GM23338 (cell line): Measurements from ENCODE around the gene SNTB2. TPM values are rescaled to one million over a fixed set of nuclear protein-coding genes. Genes with fewer than 3 reads are reported as not detected.
"Not testable (repeated sequence)": the region's sequence is repeated elsewhere in the genome, so short reads cannot be mapped to it uniquely, and the experiment has no call there.

Source experiments
- ATAC-seq: fragments of 200-7000 bp; cut with Tn5 transposase; 3 replicates; pipeline ENCODE4 v1.9.1; 2020
- DNase-seq: peaks from one replicate; pipeline ENCODE4 v3.0.0-alpha.2; 2015; ENCODE audit warnings: low spot score
- H2AFZ ChIP-seq: fragments of 200-600 bp; sonication (generic); 2 replicates; pipeline ENCODE4 v1.8.0; 2016; ENCODE audit warnings: antibody characterized with exemption, mild to moderate bottlenecking, moderate library complexity
- H3F3A ChIP-seq: fragments of 200-600 bp; sonication (generic); replicated peaks from 2 replicates; pipeline ENCODE4 v1.8.0; 2017; ENCODE audit warnings: antibody characterized with exemption, mixed run types, low read depth
- H3K27ac ChIP-seq: fragments of 200-600 bp; sonication (generic); 2 replicates; pipeline ENCODE4 v1.6.1; 2016; ENCODE audit warnings: low read depth
- H3K27me3 ChIP-seq: fragments of 200-600 bp; sonication (generic); 2 replicates; pipeline ENCODE4 v1.8.0; 2016; ENCODE audit warnings: mild to moderate bottlenecking, mixed run types, moderate library complexity; ENCODE audit not compliant: insufficient read depth
- H3K36me3 ChIP-seq: fragments of 200-600 bp; sonication (generic); 2 replicates; pipeline ENCODE4 v1.8.0; 2016; ENCODE audit warnings: mild to moderate bottlenecking; ENCODE audit not compliant: insufficient read depth
- H3K4me1 ChIP-seq: fragments of 200-600 bp; sonication (generic); 2 replicates; pipeline ENCODE4 v1.8.0; 2016; ENCODE audit warnings: mild to moderate bottlenecking, moderate library complexity; ENCODE audit not compliant: insufficient read depth
- H3K4me2 ChIP-seq: fragments of 200-600 bp; sonication (generic); 2 replicates; pipeline ENCODE4 v1.7.1; 2017; ENCODE audit warnings: mixed run types
- H3K4me3 ChIP-seq: fragments of 200-600 bp; sonication (generic); 2 replicates; pipeline ENCODE4 v1.6.1; 2016; ENCODE audit warnings: mixed run types
- H3K79me2 ChIP-seq: fragments of 200-600 bp; sonication (generic); replicated peaks from 2 replicates; pipeline ENCODE4 v1.8.0; 2017; ENCODE audit warnings: mild to moderate bottlenecking; ENCODE audit not compliant: insufficient read depth
- H3K9me2 ChIP-seq: fragments of 200-600 bp; sonication (generic); 2 replicates; pipeline ENCODE4 v1.8.0; 2017; ENCODE audit not compliant: insufficient read depth
- H4K20me1 ChIP-seq: fragments of 200-600 bp; sonication (generic); replicated peaks from 2 replicates; pipeline ENCODE4 v1.8.0; 2017; ENCODE audit warnings: mild to moderate bottlenecking; ENCODE audit not compliant: insufficient read depth
- H3K27ac Mint-ChIP-seq: 2 replicates; pipeline ENCODE4 v1.8.0; 2020; ENCODE audit warnings: inconsistent platforms, mild to moderate bottlenecking, moderate library complexity, mixed read lengths
- H3K27me3 Mint-ChIP-seq: 3 replicates; pipeline ENCODE4 v1.8.0; 2022; ENCODE audit warnings: low read depth, mild to moderate bottlenecking, moderate library complexity, mixed read lengths, inconsistent platforms; ENCODE audit not compliant: insufficient read depth, poor library complexity
- H3K36me3 Mint-ChIP-seq: 3 replicates; pipeline ENCODE4 v1.8.0; 2021; ENCODE audit warnings: low read depth, mild to moderate bottlenecking, inconsistent platforms, moderate library complexity, mixed read lengths
- H3K4me1 Mint-ChIP-seq: 3 replicates; pipeline ENCODE4 v1.8.0; 2020; ENCODE audit warnings: mild to moderate bottlenecking, inconsistent platforms, mixed read lengths
- H3K4me3 Mint-ChIP-seq: 3 replicates; pipeline ENCODE4 v1.8.0; 2021; ENCODE audit warnings: moderate library complexity, mild to moderate bottlenecking, inconsistent platforms, mixed read lengths
- H3K9me3 Mint-ChIP-seq: 3 replicates; pipeline ENCODE4 v1.8.0; 2020; ENCODE audit warnings: moderate library complexity, mild to moderate bottlenecking, inconsistent platforms, mixed read lengths
- CREB1 ChIP-seq: fragments of 250-450 bp; sonication (Bioruptor Pico); IDR thresholded peaks from 2 replicates; pipeline ENCODE4 v1.5.0; 2020; ENCODE audit warnings: low read depth, mild to moderate bottlenecking, moderate library complexity
- CTCF ChIP-seq, 2 experiments: fragments of 200-600 bp in 1 of 2; sonication (generic) in 1 of 2; conservative IDR thresholded peaks; 2 replicates each; pipeline versions ENCODE4 v1.5.1 to v1.6.1; 2016 to 2017; ENCODE audit warnings: antibody characterized with exemption in 2 of 2, low read depth in 2 of 2, mild to moderate bottlenecking in 2 of 2, moderate library complexity in 1 of 2
- ETS1 ChIP-seq: IDR thresholded peaks from 2 replicates; pipeline ENCODE4 v1.6.1; 2016; ENCODE audit warnings: antibody characterized with exemption
- EZH2 ChIP-seq: fragments of 200-600 bp; sonication (generic); IDR thresholded peaks from one replicate; pipeline ENCODE4 v1.8.0; 2017; ENCODE audit warnings: antibody characterized with exemption, mild to moderate bottlenecking, low read depth; ENCODE audit not compliant: unreplicated experiment
- EZH2phosphoT487 ChIP-seq: fragments of 200-600 bp; sonication (generic); IDR thresholded peaks from one replicate; pipeline ENCODE4 v1.8.1; 2018; ENCODE audit warnings: antibody characterized with exemption; ENCODE audit not compliant: unreplicated experiment
- JUNB ChIP-seq: IDR thresholded peaks from one replicate; pipeline ENCODE4 v1.6.1; 2016; ENCODE audit warnings: antibody characterized with exemption; ENCODE audit not compliant: unreplicated experiment
- NANOG ChIP-seq: IDR thresholded peaks from 2 replicates; pipeline ENCODE4 v1.6.1; 2016; ENCODE audit warnings: antibody characterized with exemption, borderline replicate concordance
- POLR2AphosphoS5 ChIP-seq: IDR thresholded peaks from 2 replicates; pipeline ENCODE4 v1.6.1; 2016; ENCODE audit warnings: antibody characterized with exemption, low read depth
- REST ChIP-seq: IDR thresholded peaks from one replicate; pipeline ENCODE4 v1.6.1; 2018; ENCODE audit warnings: antibody characterized with exemption; ENCODE audit not compliant: unreplicated experiment
- STAT1 ChIP-seq: IDR thresholded peaks from one replicate; pipeline ENCODE4 v1.6.1; 2016; ENCODE audit warnings: antibody characterized with exemption; ENCODE audit not compliant: unreplicated experiment
- ZNF114 ChIP-seq: fragments of 250-450 bp; sonication (Bioruptor Pico); IDR thresholded peaks from 2 replicates; pipeline ENCODE4 v1.5.0; 2020; ENCODE audit warnings: mild to moderate bottlenecking, moderate library complexity
- ZNF331 ChIP-seq: fragments of 250-450 bp; sonication (Bioruptor Pico); IDR thresholded peaks from 2 replicates; pipeline ENCODE4 v1.5.0; 2020; ENCODE audit warnings: low read depth, mild to moderate bottlenecking, moderate library complexity
- polyA plus RNA-seq: library from polyadenylated mRNA; unstranded; fragments of >200 nt; fragmentation: Nextera tagmentation; extraction: Ambion mirVana; gene quantifications from 2 replicates; pipeline ENCODE4 v1.2.1, GENCODE V29; 2016
- total RNA-seq: library from RNA; depleted of rRNA; stranded (reverse); fragments of >200 nt; shearing (Covaris generic); gene quantifications from 2 replicates; pipeline ENCODE4 v1.2.3, GENCODE V29; 2014

SNTB2 gene
- total and polyA plus RNA-seq, 2 experiments from 2014 or later: 4.8 to 42.7 TPM

- H3K36me3 Mint-ChIP-seq: peaks cover 85% of the 10 kb centered on the region
- no peak for ATAC-seq
- peaks cover 81% of the 10 kb centered on the region for H3K79me2 ChIP-seq
These were observed 48.4 kb upstream of the SNTB2 start for GRCh38 chr16:69138608-69139007.

GRCh38 chr16:69139464-69139863 lies 47.5 kb upstream of the SNTB2 start:
- not testable (repeated sequence) for H3K4me3 Mint-ChIP-seq, H3K27ac Mint-ChIP-seq, H3K27me3 ChIP-seq, H3K27ac ChIP-seq, H3K4me1 ChIP-seq, H3K4me1 Mint-ChIP-seq, H3K4me3 ChIP-seq, ATAC-seq, H3K9me3 Mint-ChIP-seq, DNase-seq, H2AFZ ChIP-seq, H3K27me3 Mint-ChIP-seq, H3K9me2 ChIP-seq, H3K4me2 ChIP-seq
- peaks cover 81% of the 10 kb centered on the region for H3K79me2 ChIP-seq
- peaks cover 30% of the 10 kb centered on the region for H3F3A ChIP-seq
- peaks cover 85% of the 10 kb centered on the region for H3K36me3 Mint-ChIP-seq
- peaks cover 78% of the 10 kb centered on the region for H3K36me3 ChIP-seq
- H4K20me1 ChIP-seq: peaks cover 41% of the 10 kb centered on the region

More at GRCh38 chr16:69138608-69139007, 48.4 kb upstream of the SNTB2 start:
- H2AFZ ChIP-seq: no peak overlapping the region
- Mint-ChIP-seq H3K4me3 (no peak overlapping the region), H3K4me1 (peaks cover 10% of the 10 kb centered on the region), H3K9me3 (no peaks in the 10 kb centered on the region), H3K27me3 (peaks cover 2% of the 10 kb centered on the region), H3K27ac (no peak overlapping the region)
- H3K4me1 ChIP-seq: peaks cover 3% of the 10 kb centered on the region
- H3K4me2 ChIP-seq: no peak overlapping the region
- no peak for TF ChIP-seq ETS1
- no peak for TF ChIP-seq CREB1 (CRISPR knock-in tag)
- TF ChIP-seq NANOG: no peak
- no peak for TF ChIP-seq REST
- no peak for TF ChIP-seq JUNB
- no peak for TF ChIP-seq EZH2phosphoT487
- TF ChIP-seq POLR2AphosphoS5: no peak
- no peak for TF ChIP-seq STAT1
- TF ChIP-seq EZH2: no peak
- no peak for TF ChIP-seq ZNF114 (CRISPR knock-in tag)
- TF ChIP-seq CTCF (conservative IDR thresholded peaks at IDR 0.05; ENCODE audit: low read depth in 2 of 2): no peak
- TF ChIP-seq ZNF331 (CRISPR knock-in tag): no peak
- H3K9me2 ChIP-seq: no peaks in the 10 kb centered on the region
- no peak for DNase-seq
- H3K27ac ChIP-seq: no peak overlapping the region
- H4K20me1 ChIP-seq: peaks cover 47% of the 10 kb centered on the region
- H3K4me3 ChIP-seq: no peak overlapping the region
- no peaks in the 10 kb centered on the region for H3K27me3 ChIP-seq
- peaks cover 31% of the 10 kb centered on the region for H3F3A ChIP-seq
- peaks cover 69% of the 10 kb centered on the region for H3K36me3 ChIP-seq
